ENCODE measurements around the gene B4GALT5.

Gene B4GALT5

DNA sequence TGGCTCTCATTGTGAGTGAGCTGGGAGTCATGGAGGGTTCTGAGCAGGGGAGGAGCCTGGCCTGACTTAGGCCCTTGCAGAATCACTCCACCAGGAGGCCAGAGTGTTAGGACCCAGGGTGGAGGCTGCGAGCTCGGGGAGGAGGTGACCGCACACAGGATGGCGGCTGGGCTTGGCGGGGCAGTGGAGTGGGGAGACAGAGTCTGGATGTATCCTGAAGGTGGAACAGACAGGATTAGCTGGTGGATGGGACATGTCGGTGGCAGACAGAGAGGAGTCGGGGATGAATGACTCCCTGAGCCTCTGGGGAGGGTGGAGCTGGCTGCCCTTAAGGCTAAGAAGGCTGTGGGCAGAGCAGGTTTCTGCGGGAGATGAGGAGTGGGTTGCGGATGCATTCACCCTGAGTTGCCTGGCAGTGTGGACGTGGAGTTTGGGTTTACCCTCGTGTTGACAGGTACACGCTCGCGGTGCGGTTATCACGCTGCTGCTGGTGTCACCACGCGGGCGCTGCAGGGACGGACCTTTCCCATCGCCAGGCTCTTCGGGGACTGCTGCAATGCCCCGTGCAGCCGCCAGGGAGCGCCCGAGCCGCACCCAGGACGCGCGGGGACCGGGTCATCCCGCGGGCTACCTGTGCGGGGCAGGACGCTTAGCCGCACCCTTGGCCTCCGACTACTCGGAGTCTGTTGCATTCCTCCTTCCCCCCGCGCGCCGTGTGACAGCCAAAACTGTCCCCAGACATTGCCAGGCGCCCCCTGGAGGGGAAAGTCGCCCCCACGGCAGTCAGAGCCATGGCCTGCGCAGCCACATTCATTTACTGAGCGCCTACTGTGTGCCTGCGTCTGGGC is 102.8 kb downstream of the B4GALT5 start:
- peak; percentile 55 for DNase-seq (ENCODE audit: low read depth)
- TF ChIP-seq, protein P1, sequence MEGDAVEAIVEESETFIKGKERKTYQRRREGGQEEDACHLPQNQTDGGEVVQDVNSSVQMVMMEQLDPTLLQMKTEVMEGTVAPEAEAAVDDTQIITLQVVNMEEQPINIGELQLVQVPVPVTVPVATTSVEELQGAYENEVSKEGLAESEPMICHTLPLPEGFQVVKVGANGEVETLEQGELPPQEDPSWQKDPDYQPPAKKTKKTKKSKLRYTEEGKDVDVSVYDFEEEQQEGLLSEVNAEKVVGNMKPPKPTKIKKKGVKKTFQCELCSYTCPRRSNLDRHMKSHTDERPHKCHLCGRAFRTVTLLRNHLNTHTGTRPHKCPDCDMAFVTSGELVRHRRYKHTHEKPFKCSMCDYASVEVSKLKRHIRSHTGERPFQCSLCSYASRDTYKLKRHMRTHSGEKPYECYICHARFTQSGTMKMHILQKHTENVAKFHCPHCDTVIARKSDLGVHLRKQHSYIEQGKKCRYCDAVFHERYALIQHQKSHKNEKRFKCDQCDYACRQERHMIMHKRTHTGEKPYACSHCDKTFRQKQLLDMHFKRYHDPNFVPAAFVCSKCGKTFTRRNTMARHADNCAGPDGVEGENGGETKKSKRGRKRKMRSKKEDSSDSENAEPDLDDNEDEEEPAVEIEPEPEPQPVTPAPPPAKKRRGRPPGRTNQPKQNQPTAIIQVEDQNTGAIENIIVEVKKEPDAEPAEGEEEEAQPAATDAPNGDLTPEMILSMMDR (IDR thresholded peaks at IDR 0.05; ENCODE audit: insufficient read depth, low read depth, low read length, missing control alignments): peak; percentile 74
- H3K4me3 ChIP-seq (ENCODE audit: low read length): no peak overlapping the region

DNA sequence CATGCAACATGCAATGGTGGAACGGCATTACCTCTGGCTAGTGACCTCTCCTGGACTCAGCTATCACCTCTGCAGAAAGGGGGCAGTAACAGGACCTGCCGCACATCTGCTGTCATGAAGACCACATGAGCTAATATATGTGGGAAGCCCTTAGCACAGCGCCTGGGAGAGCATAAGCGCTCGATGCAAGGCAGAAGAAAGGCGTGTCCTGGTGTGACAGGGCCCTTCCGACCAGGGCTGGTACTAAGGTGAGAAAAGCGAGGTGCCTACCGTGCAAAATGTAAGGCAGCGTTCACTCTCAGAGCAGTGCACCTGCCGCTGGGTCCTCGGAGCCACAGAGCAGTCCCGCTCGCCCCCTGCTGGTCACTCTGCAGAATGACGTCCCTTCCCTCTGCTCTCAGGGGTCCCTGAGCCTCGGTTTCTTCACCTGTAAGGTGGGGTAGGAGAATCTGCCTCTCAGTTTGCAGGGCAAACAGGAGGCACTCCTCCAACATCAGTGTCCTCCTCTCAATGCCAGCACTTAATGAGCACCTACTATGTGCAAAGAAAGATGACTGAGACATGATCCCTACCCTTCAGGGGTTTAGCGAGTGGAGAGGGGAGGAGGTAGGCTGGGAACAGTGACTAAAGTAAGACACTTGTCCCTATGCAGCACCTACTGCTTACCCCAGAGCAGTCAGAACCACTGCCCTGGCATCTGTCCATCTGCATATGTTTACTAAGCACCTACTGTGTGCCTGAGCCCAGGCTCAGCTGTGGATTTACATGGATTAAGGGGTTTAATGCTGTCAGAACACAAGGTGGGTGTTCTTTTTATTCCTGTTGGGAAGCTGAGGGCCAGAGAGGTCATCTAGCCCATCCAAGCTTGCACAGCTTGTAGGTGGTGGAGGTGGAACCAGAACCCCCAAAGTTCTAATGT is 104.7 kb downstream of the B4GALT5 start:
- DNase-seq (ENCODE audit: low read depth): peak; percentile 58
- TF ChIP-seq, protein P1 (IDR thresholded peaks at IDR 0.05; ENCODE audit: insufficient read depth, low read depth, low read length, missing control alignments): peak; percentile 90
- H3K4me3 ChIP-seq (ENCODE audit: low read length): no peak overlapping the region

DNA sequence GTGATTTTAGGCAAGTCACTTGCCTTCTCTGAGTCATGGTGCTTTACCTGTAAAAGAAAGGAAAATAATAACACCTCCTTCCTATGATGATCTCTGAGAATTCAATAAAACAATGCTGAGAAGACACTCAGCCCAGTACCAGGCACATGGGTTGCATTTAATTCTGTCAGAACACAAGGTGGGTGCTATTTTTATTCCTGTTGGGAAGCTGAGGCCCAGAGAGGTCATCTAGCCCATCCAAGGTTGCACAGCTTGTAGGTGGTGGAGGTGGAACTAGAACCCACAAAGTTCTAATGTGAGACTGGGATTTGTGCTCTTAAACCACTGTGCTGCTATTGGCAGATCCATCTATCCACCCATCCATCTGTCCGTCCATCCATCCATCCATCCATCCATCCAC is 106.1 kb downstream of the B4GALT5 start:
- TF ChIP-seq, protein P1 (IDR thresholded peaks at IDR 0.05; ENCODE audit: insufficient read depth, low read depth, low read length, missing control alignments): no peak
- no peak overlapping the region for H3K4me3 ChIP-seq (ENCODE audit: low read length)
- no peak for DNase-seq (ENCODE audit: low read depth)

DNA sequence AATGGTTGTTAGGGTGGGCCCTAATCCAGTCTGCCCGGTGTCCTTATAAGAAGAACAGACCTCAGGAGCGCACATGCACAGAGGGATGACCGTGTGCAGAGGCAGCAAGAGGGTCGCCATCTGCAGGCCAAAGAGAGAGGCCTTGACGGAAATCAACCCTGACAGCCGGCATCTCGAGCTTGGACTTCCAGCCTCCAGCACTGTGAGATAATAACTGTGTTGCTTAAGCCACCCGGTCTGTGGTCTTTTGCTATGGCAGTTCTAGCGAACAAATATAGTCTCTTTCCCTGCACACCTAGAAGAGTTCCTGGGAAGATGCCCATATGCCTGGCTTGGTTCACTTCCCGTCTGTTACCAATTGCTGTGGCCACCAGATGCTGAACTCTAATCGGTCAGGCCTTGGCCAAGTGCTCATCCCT is 110.5 kb downstream of the B4GALT5 start:
- H3K4me3 ChIP-seq (ENCODE audit: low read length): no peak overlapping the region
- TF ChIP-seq, protein P1 (IDR thresholded peaks at IDR 0.05; ENCODE audit: insufficient read depth, low read depth, low read length, missing control alignments): no peak
- no peak for DNase-seq (ENCODE audit: low read depth)

DNA sequence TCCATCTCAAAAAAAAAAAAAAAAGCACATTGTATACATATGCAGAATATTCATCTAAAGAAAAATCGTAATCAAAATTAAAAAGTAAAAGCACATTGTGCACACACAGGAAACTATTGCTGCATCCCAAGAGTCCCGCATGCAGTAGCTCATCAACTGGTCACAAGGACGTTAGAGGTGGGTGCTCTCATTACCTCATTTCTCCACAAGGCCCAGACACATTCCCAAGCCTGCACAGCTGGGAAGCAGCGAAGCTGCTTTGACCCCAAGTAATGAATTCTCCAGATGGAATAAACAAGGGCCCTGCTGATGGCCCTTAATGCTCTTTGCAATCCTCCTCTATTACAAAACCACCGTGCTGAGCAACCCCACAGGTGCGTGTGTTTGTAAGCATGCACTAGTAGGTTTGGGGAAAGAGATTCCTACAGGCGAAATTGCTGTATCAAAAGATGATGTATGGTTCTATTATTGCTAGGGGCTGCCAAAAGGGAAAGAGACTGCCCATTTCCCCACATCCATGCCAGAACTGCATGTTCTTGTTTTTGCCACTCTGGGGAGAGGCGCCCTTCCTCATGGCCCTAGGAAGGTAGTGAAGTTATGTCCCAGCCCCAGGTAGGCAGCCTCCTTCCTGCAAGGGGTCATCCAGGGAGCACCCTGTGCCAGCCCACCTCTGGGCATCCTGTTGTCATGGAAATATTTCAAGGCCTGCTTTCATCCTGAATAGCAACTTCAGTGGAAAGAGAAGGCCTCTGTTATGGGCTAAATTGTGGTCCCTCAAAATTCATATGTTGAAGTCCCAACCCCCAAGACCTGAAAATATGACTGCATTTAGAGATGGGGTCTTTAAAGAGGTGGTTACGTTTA is 111.1 kb downstream of the B4GALT5 start:
- no peak overlapping the region for H3K4me3 ChIP-seq (ENCODE audit: low read length)
- TF ChIP-seq, protein P1 (IDR thresholded peaks at IDR 0.05; ENCODE audit: insufficient read depth, low read depth, low read length, missing control alignments): no peak

DNA sequence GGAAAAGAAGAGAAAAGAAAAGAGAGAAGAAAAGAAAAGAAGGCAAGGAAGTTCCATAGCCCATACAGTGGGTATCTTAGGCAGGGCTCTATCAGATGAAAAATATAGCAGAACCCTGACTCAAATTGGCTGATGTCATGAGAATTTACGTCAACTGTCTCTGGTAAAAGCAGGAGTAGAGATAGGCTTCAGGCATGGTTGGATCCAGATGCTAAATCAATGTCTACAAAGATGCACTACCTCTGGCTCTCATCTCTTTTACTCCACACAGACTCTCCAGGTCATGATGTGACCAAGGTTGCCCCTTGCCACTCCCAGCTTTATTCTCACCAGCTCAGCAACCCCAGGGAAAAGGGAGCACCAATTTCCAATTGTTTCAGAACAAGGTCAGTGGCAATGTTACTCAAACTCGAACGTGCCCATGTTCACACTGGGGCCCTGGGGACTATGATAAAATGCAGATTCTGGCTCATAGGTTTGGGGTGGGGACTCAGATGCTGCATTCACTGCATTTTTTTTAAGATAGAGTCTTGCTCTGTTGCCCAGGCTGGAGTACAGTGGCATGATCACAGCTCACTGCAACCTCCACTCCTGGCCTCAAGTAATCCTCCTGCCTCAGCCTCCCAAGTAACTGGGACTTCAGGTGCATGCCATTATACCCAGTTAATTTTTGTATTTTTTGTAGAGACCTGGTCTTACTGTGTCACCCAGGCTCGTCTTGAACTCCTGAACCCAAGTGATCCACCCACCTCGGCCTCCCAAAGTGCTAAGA is 112.3 kb downstream of the B4GALT5 start:
- TF ChIP-seq, protein P1 (IDR thresholded peaks at IDR 0.05; ENCODE audit: insufficient read depth, low read depth, low read length, missing control alignments): no peak
- no peak overlapping the region for H3K4me3 ChIP-seq (ENCODE audit: low read length)
- DNase-seq (ENCODE audit: low read depth): no peak

More for the DNA sequence above, 111.1 kb downstream of the B4GALT5 start:
- no peak for DNase-seq (ENCODE audit: low read depth)
